ENCODE measurements around the gene LEFTY1.

Gene LEFTY1

DNA sequence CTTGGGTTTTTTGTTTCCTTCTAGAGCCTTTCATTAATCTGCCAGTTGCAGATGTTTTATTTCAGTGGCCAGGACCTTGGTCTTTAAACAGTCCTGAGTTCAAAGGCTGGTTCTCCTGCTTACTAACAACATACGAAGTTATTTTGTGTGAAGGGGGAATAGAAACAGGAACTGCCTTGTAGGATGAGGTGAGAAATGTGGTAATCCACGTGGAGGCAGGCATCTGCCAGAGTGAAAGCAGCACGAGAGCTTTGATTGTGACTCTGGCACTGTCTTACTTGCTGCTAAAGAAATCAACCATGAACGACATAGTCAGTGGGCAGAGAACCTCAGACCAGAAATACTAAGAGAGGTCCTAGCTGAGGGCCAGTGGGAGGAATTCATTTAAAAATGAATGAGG is 37.1 kb downstream of the LEFTY1 start:
- in situ Hi-C loops (cut with MboI; ENCODE audit: low pct_unique_long_range_greater_than_20kb, low sequenced_read_pairs, unreplicated experiment) = no loop called here
- peak; percentile 73 for DNase-seq (ENCODE audit: low spot score)
- TF ChIP-seq, protein P1, sequence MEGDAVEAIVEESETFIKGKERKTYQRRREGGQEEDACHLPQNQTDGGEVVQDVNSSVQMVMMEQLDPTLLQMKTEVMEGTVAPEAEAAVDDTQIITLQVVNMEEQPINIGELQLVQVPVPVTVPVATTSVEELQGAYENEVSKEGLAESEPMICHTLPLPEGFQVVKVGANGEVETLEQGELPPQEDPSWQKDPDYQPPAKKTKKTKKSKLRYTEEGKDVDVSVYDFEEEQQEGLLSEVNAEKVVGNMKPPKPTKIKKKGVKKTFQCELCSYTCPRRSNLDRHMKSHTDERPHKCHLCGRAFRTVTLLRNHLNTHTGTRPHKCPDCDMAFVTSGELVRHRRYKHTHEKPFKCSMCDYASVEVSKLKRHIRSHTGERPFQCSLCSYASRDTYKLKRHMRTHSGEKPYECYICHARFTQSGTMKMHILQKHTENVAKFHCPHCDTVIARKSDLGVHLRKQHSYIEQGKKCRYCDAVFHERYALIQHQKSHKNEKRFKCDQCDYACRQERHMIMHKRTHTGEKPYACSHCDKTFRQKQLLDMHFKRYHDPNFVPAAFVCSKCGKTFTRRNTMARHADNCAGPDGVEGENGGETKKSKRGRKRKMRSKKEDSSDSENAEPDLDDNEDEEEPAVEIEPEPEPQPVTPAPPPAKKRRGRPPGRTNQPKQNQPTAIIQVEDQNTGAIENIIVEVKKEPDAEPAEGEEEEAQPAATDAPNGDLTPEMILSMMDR (IDR thresholded peaks at IDR 0.05; ENCODE audit: extremely low read depth, insufficient read depth, missing control alignments) = no peak

- TF ChIP-seq, protein P1 (IDR thresholded peaks at IDR 0.05; ENCODE audit: extremely low read depth, insufficient read depth, missing control alignments) = no peak
- in situ Hi-C loops (cut with MboI; ENCODE audit: low pct_unique_long_range_greater_than_20kb, low sequenced_read_pairs, unreplicated experiment) = no loop called here
- no peak for DNase-seq (ENCODE audit: low spot score)
Measured at GRCh38 chr1:225850370-225850769, 38.6 kb downstream of the LEFTY1 start.

DNA sequence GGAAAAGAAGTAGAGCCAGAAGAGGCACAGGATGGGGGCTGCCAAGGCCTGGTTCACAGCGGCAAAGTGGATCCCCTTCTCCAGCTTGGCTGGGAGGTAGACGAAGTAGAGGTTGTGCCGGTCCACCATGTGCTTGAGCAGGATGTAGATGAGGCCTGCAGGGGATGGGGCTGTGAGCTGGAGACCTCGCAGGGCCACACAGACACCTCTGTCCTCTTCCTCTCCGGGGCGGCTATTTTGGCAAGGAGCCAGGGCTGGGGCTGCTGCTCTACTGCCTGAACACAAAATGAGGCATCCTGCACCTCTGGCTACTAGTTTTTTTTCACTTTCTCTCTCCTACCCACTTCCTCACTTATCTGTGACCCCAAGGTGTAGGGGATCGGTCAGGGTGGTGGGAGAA is 39.0 kb downstream of the LEFTY1 start:
- no peak for DNase-seq (ENCODE audit: low spot score)
- in situ Hi-C loops (cut with MboI; ENCODE audit: low pct_unique_long_range_greater_than_20kb, low sequenced_read_pairs, unreplicated experiment) = no loop called here
- TF ChIP-seq, protein P1 (IDR thresholded peaks at IDR 0.05; ENCODE audit: extremely low read depth, insufficient read depth, missing control alignments) = no peak

DNA sequence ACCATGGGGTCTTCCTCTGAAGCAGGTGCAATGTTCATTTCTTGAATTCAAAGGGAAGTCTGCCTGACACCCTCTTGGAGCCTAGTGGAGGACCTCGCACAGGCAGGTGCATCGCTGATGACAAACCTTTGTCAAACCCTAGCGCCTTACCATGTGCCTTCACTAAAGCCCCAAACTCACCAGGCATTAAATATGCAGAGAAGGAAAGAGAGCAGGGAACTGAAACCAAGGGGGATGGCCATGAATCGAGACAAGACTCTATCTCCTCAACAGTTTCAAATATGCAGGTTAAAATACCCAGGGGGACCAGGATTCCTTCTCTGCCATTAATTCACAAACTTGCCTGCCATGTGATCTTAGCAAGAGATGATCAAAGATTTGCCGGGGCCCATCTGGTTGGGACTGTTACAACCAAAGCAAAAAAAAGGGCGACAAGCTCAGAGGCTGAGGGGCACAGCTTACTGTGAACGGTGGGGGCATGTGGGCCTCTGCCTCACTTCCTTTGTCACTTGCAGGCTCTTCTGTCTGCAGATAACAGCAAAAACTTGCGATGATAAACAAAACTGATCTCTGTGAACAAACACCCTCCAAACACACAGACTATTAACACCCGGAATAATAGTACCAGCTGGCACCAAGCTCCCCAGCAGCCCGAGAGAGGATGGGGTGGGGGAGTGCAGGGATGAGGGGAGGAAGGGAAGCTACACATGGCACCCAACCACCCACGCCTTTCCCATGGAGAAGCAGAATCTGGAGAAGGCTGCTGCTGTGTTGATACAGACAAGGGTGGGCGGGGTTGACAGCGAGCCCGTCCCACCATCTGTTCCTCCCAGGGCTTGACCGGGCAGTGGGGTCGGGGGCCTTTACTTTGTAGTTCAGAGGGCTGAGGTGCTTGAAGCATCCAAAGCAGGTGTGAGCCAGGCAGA is 40.7 kb downstream of the LEFTY1 start:
- peak; percentile 66 for DNase-seq (ENCODE audit: low spot score)
- TF ChIP-seq, protein P1 (IDR thresholded peaks at IDR 0.05; ENCODE audit: extremely low read depth, insufficient read depth, missing control alignments) = no peak
- in situ Hi-C loops (cut with MboI; ENCODE audit: low pct_unique_long_range_greater_than_20kb, low sequenced_read_pairs, unreplicated experiment) = no loop called here

GRCh38 chr1:225847610-225848009 is 41.3 kb downstream of the LEFTY1 start:
- TF ChIP-seq, protein P1 (IDR thresholded peaks at IDR 0.05; ENCODE audit: extremely low read depth, insufficient read depth, missing control alignments) = no peak
- in situ Hi-C loops (cut with MboI; ENCODE audit: low pct_unique_long_range_greater_than_20kb, low sequenced_read_pairs, unreplicated experiment) = no loop called here
- DNase-seq (ENCODE audit: low spot score) = no peak

GRCh38 chr1:225846331-225847310 is 42.3 kb downstream of the LEFTY1 start:
- TF ChIP-seq, protein P1 (IDR thresholded peaks at IDR 0.05; ENCODE audit: extremely low read depth, insufficient read depth, missing control alignments) = no peak
- in situ Hi-C loops (cut with MboI; ENCODE audit: low pct_unique_long_range_greater_than_20kb, low sequenced_read_pairs, unreplicated experiment) = no loop called here
- DNase-seq (ENCODE audit: low spot score) = no peak

Data from GM13977 (cell line).